ENCODE data around the gene ANAPC10.

The ANAPC10 gene

GRCh38 chr4:145044341-145044740 lies 53.7 kb downstream of the ANAPC10 start:
- no peak overlapping the region for H3K4me3 ChIP-seq (ENCODE audit: low read depth, low read length)
- DNase-seq (ENCODE audit: low read depth) = peak; percentile 61
- TF ChIP-seq CTCF (conservative IDR thresholded peaks at IDR 0.05; ENCODE audit: low read depth, low read length) = no peak

- no peak for DNase-seq (ENCODE audit: low read depth)
- TF ChIP-seq CTCF (conservative IDR thresholded peaks at IDR 0.05; ENCODE audit: low read depth, low read length) = no peak
- no peak overlapping the region for H3K4me3 ChIP-seq (ENCODE audit: low read depth, low read length)
Observed at GRCh38 chr4:145043306-145043705, 54.7 kb downstream of the ANAPC10 start.

- peak; percentile 60 for DNase-seq (ENCODE audit: low read depth)
- TF ChIP-seq CTCF (conservative IDR thresholded peaks at IDR 0.05; ENCODE audit: low read depth, low read length) = no peak
- no peak overlapping the region for H3K4me3 ChIP-seq (ENCODE audit: low read depth, low read length)
Observed at GRCh38 chr4:145042601-145043285, 55.3 kb downstream of the ANAPC10 start.

- DNase-seq (ENCODE audit: low read depth) = no peak
- TF ChIP-seq CTCF (conservative IDR thresholded peaks at IDR 0.05; ENCODE audit: low read depth, low read length) = no peak
- H3K4me3 ChIP-seq (ENCODE audit: low read depth, low read length) = no peak overlapping the region
Observed at GRCh38 chr4:145041378-145041777, 56.6 kb downstream of the ANAPC10 start.

- no peak overlapping the region for H3K4me3 ChIP-seq (ENCODE audit: low read depth, low read length)
- no peak for TF ChIP-seq CTCF (conservative IDR thresholded peaks at IDR 0.05; ENCODE audit: low read depth, low read length)
- DNase-seq (ENCODE audit: low read depth) = no peak
Observed at GRCh38 chr4:145035494-145036136, 62.4 kb downstream of the ANAPC10 start.

GRCh38 chr4:145034727-145035211 lies 63.2 kb downstream of the ANAPC10 start:
- no peak overlapping the region for H3K4me3 ChIP-seq (ENCODE audit: low read depth, low read length)
- DNase-seq (ENCODE audit: low read depth) = peak; percentile 90
- TF ChIP-seq CTCF (conservative IDR thresholded peaks at IDR 0.05; ENCODE audit: low read depth, low read length) = no peak

GRCh38 chr4:145019346-145019745 lies 78.7 kb downstream of the ANAPC10 start:
- TF ChIP-seq CTCF (conservative IDR thresholded peaks at IDR 0.05; ENCODE audit: low read depth, low read length) = no peak
- no peak for DNase-seq (ENCODE audit: low read depth)
- H3K4me3 ChIP-seq (ENCODE audit: low read depth, low read length) = no peak overlapping the region
